GM12878 (cell line): ENCODE results near the gene LDLRAD4. TPM values are rescaled to one million over a fixed set of nuclear protein-coding genes. Genes with fewer than 3 reads are reported as not detected.

Experiments
- ATAC-seq: fragments of 200-7000 bp; cut with Tn5 transposase; 3 replicates; pipeline ENCODE4 v1.9.1; 2020; ENCODE audit warnings: mild to moderate bottlenecking, moderate library complexity
- Bru-seq: library from RNA; stranded (reverse); fragments of 400-500 nt; gene quantifications from one replicate; lab custom pipeline; 2021; lab: Mats Ljungman, UMichigan
- BruChase-seq, 2 experiments: library from RNA; stranded (reverse); fragments of 400-500 nt; gene quantifications; one replicate each; lab custom pipeline; 2021; lab: Mats Ljungman, UMichigan
- BruUV-seq: library from RNA; stranded (reverse); fragments of 400-500 nt; replicated peaks from 2 replicates; lab custom pipeline; 2021; lab: Mats Ljungman, UMichigan
- CTCF ChIA-PET: fragments of 300-600 bp; sonication (Branson Sonifier 250); formaldehyde crosslinking; extraction: SDS; loops from one replicate; lab custom pipeline; 2021; ENCODE audit warnings: inconsistent platforms; lab: Yijun Ruan, JAX
- POLR2A ChIA-PET: fragments of 350-600 bp; formaldehyde crosslinking; extraction: SDS; loops from one replicate; lab custom pipeline; 2021; ENCODE audit warnings: inconsistent platforms; lab: Charles Lee
- RAD21 ChIA-PET: fragments of 300-600 bp; sonication (Branson Sonifier 250); formaldehyde crosslinking; loops from one replicate; lab custom pipeline; 2023; ENCODE audit warnings: antibody characterized with exemption; ENCODE audit not compliant: unreplicated experiment; lab: Charles Lee
- SMC1A ChIA-PET: fragments of 300-600 bp; sonication (Branson Sonifier 250); formaldehyde crosslinking; loops from one replicate; lab custom pipeline; 2023; ENCODE audit not compliant: unreplicated experiment, uncharacterized antibody; lab: Charles Lee
- DNase-seq: peaks from one replicate; pipeline ENCODE4 v3.0.0-alpha.2; 2011; ENCODE audit warnings: low read depth, low spot score
- FAIRE-seq: peaks from 3 replicates; lab custom pipeline; 2011; peaks lifted over from hg19 to GRCh38; lab: Jason Lieb, UNC
- H2AFZ ChIP-seq: 2 replicates; pipeline ENCODE4 v1.6.0; 2011; ENCODE audit warnings: low read depth, low read length, control low read depth; ENCODE audit not compliant: control insufficient read depth
- H3K27ac ChIP-seq: 2 replicates; pipeline ENCODE4 v1.5.1; 2011; ENCODE audit warnings: control low read depth; ENCODE audit not compliant: control insufficient read depth, insufficient read depth
- H3K27me3 ChIP-seq, 2 experiments: replicated peaks in 1 of 2; 2 replicates each; pipeline versions ENCODE4 v1.6.0 to v1.6.1; 2011; ENCODE audit warnings: low read length in 1 of 2; ENCODE audit not compliant: control insufficient read depth in 2 of 2, insufficient read depth in 2 of 2
- H3K36me3 ChIP-seq, 2 experiments: 2 replicates each; pipeline ENCODE4 v1.5.1; 2011; ENCODE audit warnings: low read length in 1 of 2; ENCODE audit not compliant: control insufficient read depth in 2 of 2, insufficient read depth in 2 of 2
- H3K4me1 ChIP-seq: 2 replicates; pipeline ENCODE4 v1.6.1; 2011; ENCODE audit warnings: mild to moderate bottlenecking, low read length, moderate library complexity, mixed read lengths; ENCODE audit not compliant: control insufficient read depth, insufficient read depth
- H3K4me2 ChIP-seq: 2 replicates; pipeline ENCODE4 v1.6.0; 2011; ENCODE audit warnings: control low read depth; ENCODE audit not compliant: control insufficient read depth, insufficient read depth
- H3K4me3 ChIP-seq: fragments of 200-600 bp; sonication (generic); 2 replicates; pipeline ENCODE4 v1.5.1; 2016
- H3K79me2 ChIP-seq: 2 replicates; pipeline ENCODE4 v1.6.0; 2011; ENCODE audit warnings: low read length; ENCODE audit not compliant: control insufficient read depth, insufficient read depth
- H3K9ac ChIP-seq: 2 replicates; pipeline ENCODE4 v1.8.0; 2011; ENCODE audit warnings: low read length, control low read depth, mixed read lengths; ENCODE audit not compliant: control insufficient read depth, insufficient read depth
- H3K9me3 ChIP-seq: replicated peaks from 3 replicates; pipeline ENCODE4 v1.5.1; 2011; ENCODE audit warnings: mild to moderate bottlenecking, low read length; ENCODE audit not compliant: control insufficient read depth, insufficient read depth
- H4K20me1 ChIP-seq: 2 replicates; pipeline ENCODE4 v1.6.0; 2011; ENCODE audit not compliant: control insufficient read depth, insufficient read depth
- PBX3 ChIP-seq: IDR thresholded peaks from 2 replicates; pipeline ENCODE4 v1.6.1; 2011; ENCODE audit warnings: mild to moderate bottlenecking, low read depth, low read length, moderate library complexity; ENCODE audit not compliant: insufficient replicate concordance
- SUZ12 ChIP-seq: fragments of 200-600 bp; sonication (generic); IDR thresholded peaks from one replicate; pipeline ENCODE4 v1.6.1; 2018; ENCODE audit warnings: antibody characterized with exemption, mild to moderate bottlenecking; ENCODE audit not compliant: unreplicated experiment
- WGBS: methylation state at CpG from one replicate; pipeline ENCODE4 v1.1.6; 2016; ENCODE audit warnings: low lambda C conversion rate; ENCODE audit not compliant: insufficient replicate concordance, insufficient coverage; ENCODE audit errors: missing lambda C conversion rate; 5-methylcytosine and 5-hydroxymethylcytosine counted together
- in situ Hi-C: fragments of 300-500 bp; cut with MboI; formaldehyde crosslinking; loops from 9 replicates; pipeline ENCODE4 v1.14.3; 2018; ENCODE audit warnings: mixed read lengths
- intact Hi-C: fragments of 100-400 bp; cut with micrococcal nuclease; formaldehyde crosslinking; loops from one replicate; pipeline ENCODE4 v1.14.2; 2022; ENCODE audit not compliant: unreplicated experiment
- long read RNA-seq, 2 experiments: library from polyadenylated mRNA; unstranded; transcript quantifications; one replicate each; pipeline ENCODE4 v2.0.0, GENCODE V29; 2019 to 2020
- polyA minus RNA-seq, 3 experiments: library from RNA; depleted of rRNA, polyadenylated mRNA; stranded (reverse); fragments of >200 nt; gene quantifications; 2 replicates each; pipeline ENCODE4 v1.2.3, GENCODE V29; 2011
- polyA plus RNA-seq, 11 experiments: library from polyadenylated mRNA; depleted of rRNA in 4 of 11; unstranded in 6 of 11; stranded (reverse) in 5 of 11; fragments of >200 nt; fragmentation: Nextera tagmentation in 4 of 11; fragmentation: Illumina TruSeq in 1 of 11; extraction: Ambion mirVana in 4 of 11; extraction: Trizol in 1 of 11; gene quantifications; 1 replicate in 1 of 11; 2 replicates in 10 of 11; pipeline versions ENCODE4 v1.2.1 to v1.2.3, GENCODE V29; 2011 to 2016; ENCODE audit warnings: inconsistent platforms in 2 of 11, missing spikeins in 2 of 11, low read depth in 1 of 11
- total RNA-seq, 4 experiments: library from RNA; depleted of rRNA in 3 of 4; stranded (reverse); fragments of >200 nt in 3 of 4; fragmentation: Illumina TruSeq in 1 of 4; extraction: Trizol in 1 of 4; gene quantifications; 2 replicates each; pipeline versions ENCODE4 v1.2.1 to v1.2.3, GENCODE V29; 2013 to 2021

The LDLRAD4 gene
- total RNA-seq (2013; cell fraction: nucleolus; rRNA removed), result 159 and 169 TPM in 2 replicates
- 12.2 and 15.7 TPM in 2 replicates for total RNA-seq (2014; rRNA removed)
- 9.9 and 11.7 TPM in 2 replicates for total RNA-seq (2014; rRNA removed; fragmentation: Illumina TruSeq; extraction: Trizol)
- total RNA-seq (2021), result 11.9 and 12.8 TPM in 2 replicates
- 12.0 TPM for polyA plus RNA-seq (2011; ENCODE audit: low read depth)
- polyA plus RNA-seq (2011; rRNA removed), result 8.9 and 10.6 TPM in 2 replicates
- polyA plus RNA-seq (2011; cell fraction: cytosol; rRNA removed), result 10.4 and 15.4 TPM in 2 replicates
- 13.5 and 15.0 TPM in 2 replicates for polyA plus RNA-seq (2011; cell fraction: nucleus; rRNA removed)
- 29.7 and 31.1 TPM in 2 replicates for polyA plus RNA-seq (2012)
- 5.5 and 5.8 TPM in 2 replicates for polyA plus RNA-seq (2014; fragmentation: Illumina TruSeq; extraction: Trizol)
- 1 to 10 TPM; 2.7 to 4.0 TPM for polyA plus RNA-seq (2014; fragmentation: Nextera tagmentation; extraction: Ambion mirVana)
- 13.0 and 14.6 TPM in 2 replicates for polyA plus RNA-seq (2014; rRNA removed)
- 10 to 100 TPM; 15.5 to 16.8 TPM for polyA plus RNA-seq (2016; fragmentation: Nextera tagmentation; extraction: Ambion mirVana)
- 12.5 and 20.3 TPM in 2 replicates for polyA minus RNA-seq (2011; rRNA and poly(A)+ RNA removed)
- 5.4 and 6.7 TPM in 2 replicates for polyA minus RNA-seq (2011; cell fraction: cytosol; rRNA and poly(A)+ RNA removed)
- polyA minus RNA-seq (2011; cell fraction: nucleus; rRNA and poly(A)+ RNA removed), result 19.0 and 21.2 TPM in 2 replicates
- Bru-seq, nascent RNA, result percentile 64 among the genes with signal in this experiment
- BruChase-seq, experiment 1, labeled RNA remaining after a 6-hour chase, result percentile 43 among the genes with signal in this experiment
- percentile 51 among the genes with signal in this experiment for BruChase-seq, experiment 2, labeled RNA remaining after a 2-hour chase
- long read RNA-seq, experiment 1, partial matches to known transcripts, result 0 of 4 reads
- long read RNA-seq, experiment 1, other reads (novel, unspliced or antisense), result 1 of 4 reads
- long read RNA-seq, experiment 2, transcript LDLRAD4-208 (3 exons, 844 nt), result minor isoform, 5 of 41 reads
- long read RNA-seq, experiment 2, transcript LDLRAD4-214 (1 exons, 3,720 nt), result minor isoform, 9 of 41 reads
- long read RNA-seq, experiment 2, transcript LDLRAD4-211 (4 exons, 2,171 nt), result major isoform, 13 of 41 reads
- long read RNA-seq, experiment 2, partial matches to known transcripts, result 0 of 41 reads
- long read RNA-seq, experiment 2, other reads (novel, unspliced or antisense), result 13 of 41 reads

DNA sequence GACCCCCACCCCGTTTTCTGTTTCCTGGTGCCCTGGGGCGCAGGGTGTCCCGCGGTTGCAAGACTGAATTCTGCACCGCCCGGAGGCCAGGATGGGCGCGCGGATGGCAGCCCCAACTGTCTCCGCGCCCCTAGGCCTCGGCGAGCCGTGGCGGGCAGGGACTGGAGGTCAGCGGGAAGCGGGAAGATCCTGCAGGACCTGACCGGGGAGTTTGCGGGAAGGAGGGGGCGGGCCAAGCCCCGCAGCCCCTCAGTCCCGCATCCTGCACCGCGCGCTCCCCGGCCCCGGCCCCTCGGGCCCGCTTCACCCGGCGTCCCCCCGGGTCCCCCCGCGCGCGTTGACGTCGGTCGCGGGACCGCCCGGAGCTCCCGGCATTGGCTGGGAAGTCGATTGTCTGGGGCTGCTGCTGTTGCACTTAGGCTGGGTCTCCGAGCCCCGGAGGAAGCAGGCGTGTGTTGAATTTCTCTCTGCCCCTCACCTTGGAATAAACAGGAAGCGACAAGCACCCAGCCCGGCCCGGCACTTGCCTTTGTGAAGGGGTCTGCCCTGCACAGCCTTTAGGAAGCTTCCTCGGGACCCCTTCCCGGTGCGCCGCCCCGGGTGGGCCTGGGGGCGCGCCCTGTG is at the start of gene LDLRAD4:
Gene LDLRAD4 (plus strand): TSS at position 393 of the 624 bp plus-strand sequence.
- POLR2A ChIA-PET, result no interaction called here
- H3K27ac ChIP-seq, result no peak within 1 kb of the TSS

More for the DNA sequence above, at the start of gene LDLRAD4:
- DNase-seq, result no peak
- Histone ChIP-seq H3K4me3 (peak within 1 kb of the TSS; percentile 22; the same call in 1 of the 2 replicates), H3K27me3 (peaks cover 12 to 25% of the 10 kb centered on the region in 2 experiments)
- ChIA-PET CTCF (interaction anchor here (1.0 to 2.0 kb wide), 3 partner anchors 283 to 413 kb away, joined by 3 to 5 read pairs (median 3); no protein-coding TSS in a partner anchor), RAD21 (interaction anchor here (0.7 to 1.3 kb wide), 2 partner anchors 40 to 411 kb away, joined by 3 to 4 read pairs; no protein-coding TSS in a partner anchor)
- FAIRE-seq, result no peak
- 2% methylated on average over 42 of the region's 57 CpGs for WGBS
- intact Hi-C loops, result loop anchor here (10.0 kb wide), 1 partner anchor 316 kb away; no protein-coding TSS in a partner anchor
- no TSS peak for BruUV-seq
- no peak for ATAC-seq
- TF ChIP-seq SUZ12, result peak; percentile 97
- TF ChIP-seq PBX3, result no peak
- TF ChIP-seq, all 136 proteins: peak for 1
- no peaks in the 10 kb centered on the region for H3K79me2 ChIP-seq
- in situ Hi-C loops, result no loop called here
- no peaks in the 10 kb centered on the region for H4K20me1 ChIP-seq
- H3K9me3 ChIP-seq, result no peaks in the 10 kb centered on the region
- H3K9ac ChIP-seq, result no peak within 1 kb of the TSS
- H3K4me1 ChIP-seq, result no peaks in the 10 kb centered on the region
- no peaks in the 10 kb centered on the region for H3K36me3 ChIP-seq
- H2AFZ ChIP-seq, result no peak within 1 kb of the TSS
- peak within 1 kb of the TSS; percentile 81 for H3K4me2 ChIP-seq
- SMC1A ChIA-PET, result no interaction called here
